Stomach smooth muscle (tissue), 2 donors: Measurements from ENCODE around the gene TSPAN31.

Experiments used
- H3K27ac ChIP-seq: one replicate; pipeline ENCODE4 v1.7.0; 2013; ENCODE audit warnings: mild to moderate bottlenecking, low read length, inconsistent platforms
- H3K27me3 ChIP-seq, 2 donors: one replicate each; pipeline ENCODE4 v1.7.0; 2013; ENCODE audit warnings: low read length in 2 of 2; ENCODE audit not compliant: insufficient read depth in 2 of 2, control insufficient read depth in 1 of 2
- H3K36me3 ChIP-seq, 2 donors: one replicate each; pipeline ENCODE4 v1.7.0; 2013; ENCODE audit warnings: low read length in 2 of 2; ENCODE audit not compliant: control insufficient read depth in 2 of 2, insufficient read depth in 2 of 2
- H3K4me1 ChIP-seq: one replicate; pipeline ENCODE4 v1.7.0; 2013; ENCODE audit warnings: low read length; ENCODE audit not compliant: control insufficient read depth, insufficient read depth
- H3K4me3 ChIP-seq, 2 donors: one replicate each; pipeline ENCODE4 v1.7.0; 2013; ENCODE audit warnings: low read length in 2 of 2
- H3K9ac ChIP-seq, 2 donors: one replicate each; pipeline ENCODE4 v1.7.0; 2013; ENCODE audit warnings: low read length in 2 of 2, mild to moderate bottlenecking in 1 of 2
- H3K9me3 ChIP-seq, 2 donors: one replicate each; pipeline ENCODE4 v1.7.0; 2013; ENCODE audit warnings: low read length in 2 of 2; ENCODE audit not compliant: control insufficient read depth in 2 of 2
- donor health status: healthy.
- donor health status: Pancreatic carcinoma.

Gene TSPAN31

GRCh38 chr12:57722716-57723629 is 21.9 kb upstream of the TSPAN31 start:
- Histone ChIP-seq H3K4me1 (peaks cover 18% of the 10 kb centered on the region), H3K27me3 (peaks cover 20 to 29% of the 10 kb centered on the region in 2 donors), H3K4me3 (no peak overlapping the region), H3K9ac (no peak overlapping the region), H3K36me3 (peaks cover 24 to 32% of the 10 kb centered on the region in 2 donors), H3K9me3 (no peaks in the 10 kb centered on the region), H3K27ac (no peak overlapping the region)

- peaks cover 18 to 27% of the 10 kb centered on the region in 2 donors for H3K36me3 ChIP-seq
- H3K9ac ChIP-seq = no peak overlapping the region
- H3K4me3 ChIP-seq = no peak overlapping the region
- peaks cover 18% of the 10 kb centered on the region for H3K4me1 ChIP-seq
- H3K27ac ChIP-seq = no peak overlapping the region
- peaks cover 20 to 33% of the 10 kb centered on the region in 2 donors for H3K27me3 ChIP-seq
- H3K9me3 ChIP-seq = no peaks in the 10 kb centered on the region
Observed at GRCh38 chr12:57723630-57723962, 21.2 kb upstream of the TSPAN31 start.

- H3K9ac ChIP-seq = no peak overlapping the region
- peaks cover 12 to 22% of the 10 kb centered on the region in 2 donors for H3K36me3 ChIP-seq
- H3K27ac ChIP-seq = no peak overlapping the region
- peaks cover 18% of the 10 kb centered on the region for H3K4me1 ChIP-seq
- no peaks in the 10 kb centered on the region for H3K9me3 ChIP-seq
- no peak overlapping the region for H3K4me3 ChIP-seq
- peaks cover 20 to 33% of the 10 kb centered on the region in 2 donors for H3K27me3 ChIP-seq
Observed at GRCh38 chr12:57724003-57724935, 20.6 kb upstream of the TSPAN31 start.

DNA sequence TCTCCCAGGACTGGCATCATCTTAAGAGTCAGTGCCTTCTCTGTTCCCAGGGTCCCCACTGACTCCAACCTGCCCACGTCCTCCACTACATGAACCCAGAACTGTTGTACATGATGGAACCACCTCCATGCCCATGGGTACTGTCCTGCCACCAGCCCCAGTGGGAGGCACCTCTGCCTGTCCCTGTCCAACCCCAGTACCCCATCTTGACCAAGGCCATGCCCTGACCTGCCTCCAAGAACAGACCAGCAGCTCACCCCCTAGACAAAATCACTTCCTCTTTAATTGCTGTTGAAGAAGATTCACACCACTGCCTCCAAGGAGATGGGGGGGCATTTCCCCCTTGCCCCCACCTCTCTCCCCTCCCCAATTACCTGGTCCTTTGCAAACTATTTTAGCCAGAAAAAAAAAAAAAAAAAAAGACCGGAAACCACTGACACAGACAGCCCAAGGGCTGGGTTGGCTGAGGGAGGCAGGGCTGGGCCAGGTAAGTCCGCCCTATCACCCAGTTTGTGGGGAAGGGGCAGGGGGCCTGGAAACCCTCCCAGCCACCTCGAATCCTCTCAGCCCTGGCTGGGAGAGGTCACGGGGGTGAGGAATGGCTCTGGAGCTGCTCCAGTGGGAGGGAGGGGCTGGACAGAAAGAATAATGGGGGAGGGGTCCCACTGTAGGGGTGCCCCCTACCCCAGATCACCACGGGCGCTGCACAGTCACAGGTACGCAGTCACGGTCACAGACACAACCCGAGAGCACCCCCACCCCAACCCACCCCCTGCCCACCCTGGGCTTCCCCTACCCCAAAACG is 19.7 kb upstream of the TSPAN31 start:
- peaks cover 3 to 14% of the 10 kb centered on the region in 2 donors for H3K36me3 ChIP-seq
- no peak overlapping the region for H3K4me3 ChIP-seq
- no peaks in the 10 kb centered on the region for H3K9me3 ChIP-seq
- no peak overlapping the region for H3K27ac ChIP-seq
- H3K4me1 ChIP-seq = peaks cover 18% of the 10 kb centered on the region
- H3K27me3 ChIP-seq = peaks cover 20 to 33% of the 10 kb centered on the region in 2 donors
- H3K9ac ChIP-seq = no peak overlapping the region

- H3K4me3 ChIP-seq = peak overlapping the region; percentile 73 to 76
- no peak overlapping the region for H3K9ac ChIP-seq
- H3K4me1 ChIP-seq = peaks cover 18% of the 10 kb centered on the region
- H3K27me3 ChIP-seq = peaks cover 21 to 33% of the 10 kb centered on the region in 2 donors
- H3K27ac ChIP-seq = no peak overlapping the region
- H3K36me3 ChIP-seq = peaks cover 0 to 8% of the 10 kb centered on the region in 2 donors
- H3K9me3 ChIP-seq = no peaks in the 10 kb centered on the region
Observed at GRCh38 chr12:57725851-57726150, 19.0 kb upstream of the TSPAN31 start.

DNA sequence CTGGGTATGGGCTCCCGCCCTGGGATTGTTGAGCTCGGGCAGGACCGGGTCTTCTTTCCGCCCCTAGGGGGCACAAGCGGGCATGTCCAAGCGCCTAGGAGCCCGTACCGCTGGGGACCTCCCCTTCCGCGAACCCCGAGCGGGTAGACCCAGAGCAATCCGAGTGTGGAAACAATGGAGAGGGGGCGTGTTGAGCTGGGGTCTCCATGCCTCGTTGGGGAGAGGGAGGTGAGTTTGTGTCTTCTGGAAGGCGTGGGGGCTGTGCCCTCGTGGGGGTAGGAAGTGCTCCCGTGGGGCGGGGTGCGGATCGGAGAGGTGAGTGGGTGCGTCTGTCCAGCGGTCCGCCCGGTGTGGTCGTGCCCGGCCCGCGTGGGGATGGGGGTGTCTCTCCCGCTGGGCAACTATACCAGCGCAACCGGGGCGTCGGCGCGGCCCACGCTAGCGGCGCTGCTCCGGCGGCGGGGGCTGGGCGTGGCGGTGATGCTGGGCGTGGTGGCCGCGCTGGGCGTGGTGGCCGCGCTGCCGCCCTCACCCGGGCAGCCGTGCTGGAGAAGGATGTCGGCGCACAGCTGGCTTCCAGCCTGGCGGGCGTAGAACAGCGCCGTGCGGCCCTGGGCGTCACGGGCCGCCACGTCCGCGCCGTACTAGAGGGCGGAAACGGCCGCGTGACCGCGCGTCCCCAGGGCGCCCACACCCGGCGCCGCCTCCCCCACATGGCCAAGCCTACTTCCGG is 18.5 kb upstream of the TSPAN31 start:
- peaks cover 18% of the 10 kb centered on the region for H3K4me1 ChIP-seq
- peaks cover 23 to 33% of the 10 kb centered on the region in 2 donors for H3K27me3 ChIP-seq
- no peaks in the 10 kb centered on the region for H3K9me3 ChIP-seq
- H3K27ac ChIP-seq = no peak overlapping the region
- H3K4me3 ChIP-seq = peak overlapping the region; percentile 73 to 76
- peaks cover 0 to 3% of the 10 kb centered on the region in 2 donors for H3K36me3 ChIP-seq
- H3K9ac ChIP-seq = peak overlapping the region in 1 of 2 donors; percentile 26

DNA sequence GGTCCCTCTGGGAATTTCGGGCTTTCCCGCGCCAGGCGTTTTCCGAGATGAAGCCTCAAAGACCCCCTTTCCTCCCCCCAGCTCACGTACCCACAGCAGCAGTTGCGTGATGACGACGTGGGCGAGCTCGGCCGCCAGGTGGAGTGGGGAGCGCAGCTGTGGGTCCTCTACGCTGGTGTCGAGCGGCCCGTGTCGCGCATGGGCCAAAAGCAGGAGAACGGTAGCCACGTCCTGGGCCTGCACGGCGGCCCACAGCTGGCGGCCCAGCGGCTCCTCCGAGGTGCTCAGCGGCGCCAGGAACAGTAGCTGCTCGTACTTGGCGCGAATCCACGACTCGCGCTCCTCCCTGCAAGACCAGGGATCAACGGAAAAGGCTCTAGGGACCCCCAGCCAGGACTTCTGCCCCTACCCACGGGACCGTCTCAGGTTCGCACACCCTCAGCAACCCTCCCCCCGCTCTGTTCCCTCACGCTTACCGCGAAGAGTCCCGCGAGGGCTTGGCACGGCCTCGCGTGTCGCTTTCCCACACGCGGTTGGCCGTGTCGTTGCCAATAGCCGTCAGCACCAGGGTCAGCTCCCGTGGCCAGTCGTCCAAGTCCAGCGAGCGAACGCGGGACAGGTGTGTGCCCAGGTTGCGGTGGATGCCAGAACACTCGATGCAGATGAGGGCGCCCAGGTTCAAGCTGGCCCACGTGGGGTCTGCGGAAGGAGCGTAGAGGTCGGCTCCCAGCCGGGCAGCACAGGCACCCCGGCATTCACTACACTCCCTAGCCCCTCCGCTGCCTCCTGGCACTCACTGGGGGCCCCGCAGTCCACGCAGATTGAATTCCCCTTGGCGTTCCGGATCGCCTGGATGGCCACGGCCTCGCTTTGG is 17.7 kb upstream of the TSPAN31 start:
- Histone ChIP-seq H3K4me3 (peak overlapping the region; percentile 73 to 76), H3K4me1 (peaks cover 18% of the 10 kb centered on the region), H3K9ac (no peak overlapping the region), H3K9me3 (no peaks in the 10 kb centered on the region), H3K27me3 (peaks cover 29 to 35% of the 10 kb centered on the region in 2 donors), H3K36me3 (no peaks in the 10 kb centered on the region), H3K27ac (no peak overlapping the region)

DNA sequence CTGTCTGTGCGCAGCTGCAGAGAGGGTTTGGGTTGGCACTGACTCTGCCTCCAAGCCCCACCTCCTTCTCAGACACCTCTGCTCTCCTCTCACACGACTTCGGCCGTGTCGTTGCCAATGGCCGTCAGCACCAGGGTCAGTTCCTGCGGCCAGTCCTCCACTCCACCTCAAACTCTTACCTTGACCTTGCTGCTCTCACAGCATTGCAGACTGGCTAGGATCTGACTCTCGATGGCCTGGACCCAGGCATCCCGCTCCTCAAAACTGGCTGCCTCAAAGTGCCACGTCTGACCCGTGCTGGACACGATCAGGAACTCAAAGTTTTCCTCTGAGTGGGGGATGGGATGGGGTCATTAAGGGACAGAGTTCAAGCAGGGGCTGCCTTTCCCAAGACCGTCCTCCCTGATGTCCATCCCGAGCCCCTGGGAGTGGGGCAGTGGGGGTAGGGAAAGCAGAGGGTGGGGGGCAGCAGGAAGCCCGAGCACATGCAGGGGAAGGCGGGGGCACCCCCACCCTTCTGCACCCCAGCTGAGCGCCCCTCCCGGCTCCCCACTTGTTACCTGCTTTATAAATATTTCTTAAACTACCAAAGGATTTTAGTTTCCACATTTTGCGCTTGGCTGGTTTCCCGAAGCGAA is 17.0 kb upstream of the TSPAN31 start:
- peaks cover 18% of the 10 kb centered on the region for H3K4me1 ChIP-seq
- H3K9ac ChIP-seq = no peak overlapping the region
- H3K27ac ChIP-seq = no peak overlapping the region
- peaks cover 35 to 39% of the 10 kb centered on the region in 2 donors for H3K27me3 ChIP-seq
- H3K9me3 ChIP-seq = no peaks in the 10 kb centered on the region
- no peaks in the 10 kb centered on the region for H3K36me3 ChIP-seq
- H3K4me3 ChIP-seq = no peak overlapping the region

DNA sequence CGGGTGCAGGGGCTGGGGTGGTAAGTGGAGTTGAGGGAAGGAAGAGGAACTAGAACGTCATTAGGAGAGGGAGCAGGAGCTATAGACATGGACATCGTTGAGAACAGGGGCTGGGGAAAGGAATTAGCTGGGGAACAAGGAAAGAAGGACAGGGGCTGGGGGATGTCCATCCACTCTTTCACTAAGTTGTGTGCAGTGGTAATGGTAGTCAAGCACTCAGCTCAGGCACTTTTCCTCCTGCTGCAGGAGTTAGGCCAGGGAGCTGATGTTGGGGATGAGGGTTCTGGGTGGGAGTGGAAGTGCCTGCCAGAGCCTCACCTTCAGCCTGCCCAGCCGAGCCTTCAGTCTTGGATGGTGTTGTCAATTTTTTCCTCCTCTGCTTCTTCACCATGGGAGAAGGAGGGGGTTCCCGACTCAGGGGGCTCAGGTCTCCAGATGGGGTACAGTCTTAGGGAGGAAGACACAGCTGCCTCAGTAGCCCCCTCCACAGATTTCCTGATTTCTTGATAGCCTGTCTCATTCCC is 15.5 kb upstream of the TSPAN31 start:
- H3K27me3 ChIP-seq = peaks cover 41 to 49% of the 10 kb centered on the region in 2 donors
- peaks cover 18% of the 10 kb centered on the region for H3K4me1 ChIP-seq
- no peaks in the 10 kb centered on the region for H3K9me3 ChIP-seq
- no peaks in the 10 kb centered on the region for H3K36me3 ChIP-seq
- no peak overlapping the region for H3K9ac ChIP-seq
- H3K27ac ChIP-seq = no peak overlapping the region
- no peak overlapping the region for H3K4me3 ChIP-seq
